Esophagus squamous epithelium (tissue), 4 donors: ENCODE data around the gene PGRMC2.

Source experiments
- POLR2A ChIP-seq, 4 donors: fragments of 450-650 bp; IDR thresholded peaks; one replicate each; pipeline ENCODE4 v1.6.1; 2017; ENCODE audit warnings: antibody characterized with exemption in 4 of 4, mild to moderate bottlenecking in 4 of 4, moderate library complexity in 3 of 4
- TF ChIP-seq, protein P1 (sequence below), 6 experiments: fragments of 450-650 bp in 4 of 6; fragments of 200-600 bp in 2 of 6; sonication (generic) in 2 of 6; IDR thresholded peaks; one replicate each; pipeline ENCODE4 v1.5.1; 2016 to 2019; ENCODE audit warnings: antibody characterized with exemption in 6 of 6, mild to moderate bottlenecking in 4 of 6, moderate library complexity in 4 of 6

DNA sequence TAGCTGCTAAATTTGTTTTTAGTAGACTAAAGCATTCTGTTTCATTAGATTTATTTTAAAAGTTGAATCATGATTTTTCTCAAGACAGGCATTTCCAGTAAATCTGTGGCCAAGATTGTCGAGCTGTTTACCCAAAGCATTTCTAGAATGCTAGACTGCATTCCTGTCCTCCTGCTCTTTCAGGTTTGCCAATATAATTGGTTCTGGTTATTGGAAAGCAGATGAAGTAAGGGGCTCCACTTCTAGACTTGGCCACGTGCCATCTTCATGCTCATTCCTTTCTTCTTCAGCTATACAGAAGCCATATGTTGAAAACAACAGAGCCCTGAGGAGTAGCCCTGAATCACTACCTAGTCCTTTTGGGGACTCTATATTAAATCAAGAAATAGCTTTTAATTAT is 62.5 kb downstream of the PGRMC2 start:
- TF ChIP-seq, protein P1, sequence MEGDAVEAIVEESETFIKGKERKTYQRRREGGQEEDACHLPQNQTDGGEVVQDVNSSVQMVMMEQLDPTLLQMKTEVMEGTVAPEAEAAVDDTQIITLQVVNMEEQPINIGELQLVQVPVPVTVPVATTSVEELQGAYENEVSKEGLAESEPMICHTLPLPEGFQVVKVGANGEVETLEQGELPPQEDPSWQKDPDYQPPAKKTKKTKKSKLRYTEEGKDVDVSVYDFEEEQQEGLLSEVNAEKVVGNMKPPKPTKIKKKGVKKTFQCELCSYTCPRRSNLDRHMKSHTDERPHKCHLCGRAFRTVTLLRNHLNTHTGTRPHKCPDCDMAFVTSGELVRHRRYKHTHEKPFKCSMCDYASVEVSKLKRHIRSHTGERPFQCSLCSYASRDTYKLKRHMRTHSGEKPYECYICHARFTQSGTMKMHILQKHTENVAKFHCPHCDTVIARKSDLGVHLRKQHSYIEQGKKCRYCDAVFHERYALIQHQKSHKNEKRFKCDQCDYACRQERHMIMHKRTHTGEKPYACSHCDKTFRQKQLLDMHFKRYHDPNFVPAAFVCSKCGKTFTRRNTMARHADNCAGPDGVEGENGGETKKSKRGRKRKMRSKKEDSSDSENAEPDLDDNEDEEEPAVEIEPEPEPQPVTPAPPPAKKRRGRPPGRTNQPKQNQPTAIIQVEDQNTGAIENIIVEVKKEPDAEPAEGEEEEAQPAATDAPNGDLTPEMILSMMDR (IDR thresholded peaks at IDR 0.05), result no peak
- no peak for TF ChIP-seq POLR2A (IDR thresholded peaks at IDR 0.05)
